Stimulated activated CD4-positive, alpha-beta T cell treated with anti-CD3 and anti-CD28 coated beads, Interleukin-12 subunit alpha, Interleukin-12 subunit beta, amount 100 ng/mL, for 4 hours (primary cell): Measurements from ENCODE around the gene SERF2.
"Not testable (repeated sequence)": the region's sequence is repeated elsewhere in the genome, so short reads cannot be mapped to it uniquely, and the experiment has no call there.

Experiments
- DNase-seq: peaks from one replicate; pipeline ENCODE4 v3.0.0-alpha.2; 2020

Gene SERF2

DNA sequence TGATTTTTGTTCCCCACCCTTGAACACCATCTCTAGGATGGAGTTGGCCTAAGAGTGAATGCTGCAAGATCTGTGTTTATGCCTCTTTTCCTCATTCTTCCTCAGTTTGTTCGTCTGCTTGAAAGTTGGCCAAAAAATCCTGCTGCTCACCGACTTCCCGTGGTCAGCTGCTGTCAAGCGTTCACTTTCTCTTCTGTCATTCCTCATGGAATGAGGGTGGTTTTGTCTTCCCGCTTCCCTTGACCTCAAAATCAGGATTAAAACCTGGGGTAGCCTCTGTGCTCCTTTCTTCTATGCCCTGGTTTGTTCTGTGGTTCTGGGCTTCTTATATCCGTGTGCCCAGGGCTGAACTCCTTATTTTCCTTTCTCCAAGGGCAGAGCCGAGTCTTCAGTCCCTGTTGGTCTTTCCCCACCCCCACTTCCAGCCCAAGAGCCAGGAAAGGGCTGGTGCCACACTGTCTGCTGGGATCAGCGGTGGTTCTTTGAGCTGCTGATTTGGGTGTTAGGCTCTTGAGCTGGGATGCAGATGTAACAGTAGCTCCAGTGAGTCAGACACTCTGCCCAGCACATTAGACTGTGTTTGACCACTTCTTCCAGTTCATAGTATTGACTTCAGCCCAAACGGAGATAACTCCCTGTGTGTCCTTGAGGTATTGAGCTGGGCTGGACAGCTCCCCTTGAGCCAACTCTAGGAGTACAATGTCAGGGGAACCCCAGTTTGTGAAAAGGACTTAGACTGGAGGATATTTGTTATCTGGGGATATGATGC is 2.3 kb downstream of the SERF2 start:
- no peak for DNase-seq

GRCh38 chr15:43795197-43795596 is 3.1 kb downstream of the SERF2 start:
- DNase-seq: no peak

GRCh38 chr15:43795997-43796396 is 3.9 kb downstream of the SERF2 start:
- DNase-seq: no peak

DNA sequence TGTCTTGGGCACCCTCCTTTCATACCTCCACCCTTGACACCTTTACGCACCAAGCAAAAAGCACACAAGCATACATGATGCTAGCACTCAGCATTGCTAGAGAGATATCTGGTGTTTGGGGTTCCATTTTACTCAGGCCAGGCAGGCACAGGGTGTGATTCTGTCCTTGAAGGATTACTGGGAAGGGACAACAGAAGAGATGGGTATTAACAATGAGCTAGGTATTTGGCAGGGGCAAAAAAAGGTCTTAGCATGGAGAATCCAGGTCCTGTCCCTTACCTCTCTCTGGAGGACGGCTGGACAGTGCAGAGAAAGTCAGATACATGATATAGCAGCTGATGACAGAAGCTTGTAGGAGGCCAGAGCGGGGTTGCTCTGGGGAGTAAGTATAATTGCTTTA is 4.4 kb downstream of the SERF2 start:
- no peak for DNase-seq

DNA sequence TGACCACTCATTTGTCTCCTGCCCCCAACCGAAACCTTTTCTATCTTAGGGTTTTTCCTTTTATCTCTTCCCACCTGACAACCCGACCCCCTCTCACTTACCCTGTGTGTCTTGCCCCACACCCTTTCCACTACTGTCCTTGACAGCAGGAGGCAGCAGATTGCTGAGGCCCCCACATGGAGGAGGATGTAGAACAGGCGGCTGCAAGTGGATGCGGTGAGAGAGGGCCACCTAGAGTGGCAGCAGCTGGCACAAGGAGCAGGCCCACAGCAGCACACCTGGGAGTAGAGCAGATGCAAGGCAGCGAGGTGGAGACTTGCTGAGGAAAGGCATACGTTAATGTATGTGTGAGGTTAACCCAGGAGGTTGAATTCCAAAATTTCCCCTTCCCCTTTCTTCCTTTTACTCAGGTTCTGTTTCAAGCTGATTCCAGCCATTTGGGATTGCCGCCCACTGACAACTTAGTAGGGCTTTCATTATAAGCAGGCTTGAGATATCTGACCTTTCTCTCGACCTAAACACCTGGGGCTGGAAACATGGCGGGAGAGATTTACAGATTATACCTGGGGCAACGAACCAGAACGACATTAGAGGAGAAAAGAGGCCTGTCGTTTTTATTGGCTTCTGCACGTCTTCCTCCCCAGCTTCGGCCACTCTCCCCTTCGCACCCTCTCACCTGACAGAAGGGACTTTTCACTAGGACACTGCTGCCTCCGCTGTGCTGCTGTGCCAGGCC is 7.3 kb downstream of the SERF2 start:
- DNase-seq: no peak

- no peak for DNase-seq
Measured at GRCh38 chr15:43799945-43800285, 7.8 kb downstream of the SERF2 start, which contains the start of gene SERINC4. Gene SERINC4, minus strand, starts transcription at chr15:43800220. Its CDS starts 234 bp downstream, at chr15:43799986.

DNA sequence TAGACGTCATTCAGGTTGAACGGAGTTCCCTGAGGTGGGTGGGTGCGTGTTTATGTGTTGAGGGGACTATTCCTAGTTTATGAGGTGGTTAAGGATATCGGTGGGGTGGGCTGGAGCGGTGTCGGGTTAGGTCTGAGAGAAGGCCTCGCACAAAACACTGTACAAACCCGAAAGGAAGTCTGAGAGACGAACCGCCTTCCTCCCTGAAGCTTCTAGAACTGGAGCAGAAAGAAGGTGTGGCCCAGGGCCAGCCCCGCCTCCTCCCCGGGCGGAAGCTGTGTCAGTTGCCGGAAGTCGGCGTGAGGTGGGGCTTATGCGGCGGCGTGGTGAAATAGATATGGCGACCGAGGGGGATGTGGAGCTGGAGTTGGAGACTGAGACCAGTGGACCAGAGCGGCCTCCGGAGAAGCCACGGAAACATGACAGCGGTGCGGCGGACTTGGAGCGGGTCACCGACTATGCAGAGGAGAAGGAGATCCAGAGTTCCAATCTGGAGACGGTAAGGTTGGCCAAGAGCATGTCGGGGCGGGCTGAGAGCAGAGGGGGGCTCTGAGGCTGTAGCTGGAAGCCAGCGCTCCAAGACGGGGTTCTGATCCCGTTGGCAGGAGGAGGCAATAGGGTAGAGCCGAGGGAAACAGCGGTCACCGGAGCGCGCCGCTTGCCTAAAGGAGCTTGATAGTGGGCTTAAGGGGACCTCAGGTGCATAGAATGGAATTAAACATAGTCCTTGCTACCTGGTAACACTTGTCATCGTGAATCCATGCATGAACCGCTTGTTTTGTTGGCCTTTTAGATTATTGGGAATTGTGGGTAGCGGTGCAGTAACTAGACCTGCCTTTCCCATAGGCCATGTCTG is 8.4 kb downstream of the SERF2 start, which contains the start of gene HYPK:
HYPK (plus strand) TSS at position 314 of the 856 bp plus-strand sequence; CDS start at position 338, 24 bp downstream.
- DNase-seq: peak; percentile 89

DNA sequence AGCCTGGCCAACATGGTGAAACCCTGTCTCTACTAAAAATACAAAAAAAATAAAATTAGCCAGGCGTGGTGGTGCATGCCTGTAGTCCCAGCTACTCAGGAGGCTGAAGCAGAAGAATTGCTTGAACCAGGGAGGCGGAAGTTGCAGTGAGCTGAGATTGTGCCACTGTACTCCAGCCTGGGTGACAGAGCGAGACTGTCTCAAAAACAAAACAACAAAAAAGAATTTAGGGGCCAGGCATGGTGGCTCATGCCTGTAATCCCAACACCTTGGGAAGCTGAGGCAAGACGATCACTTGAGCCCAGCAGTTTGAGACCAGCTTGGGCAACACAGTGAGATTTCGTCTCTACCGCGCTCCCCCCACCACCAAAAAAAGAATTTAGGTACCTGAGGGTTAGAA is 10.6 kb downstream of the SERF2 start:
- DNase-seq: not testable (repeated sequence)

DNA sequence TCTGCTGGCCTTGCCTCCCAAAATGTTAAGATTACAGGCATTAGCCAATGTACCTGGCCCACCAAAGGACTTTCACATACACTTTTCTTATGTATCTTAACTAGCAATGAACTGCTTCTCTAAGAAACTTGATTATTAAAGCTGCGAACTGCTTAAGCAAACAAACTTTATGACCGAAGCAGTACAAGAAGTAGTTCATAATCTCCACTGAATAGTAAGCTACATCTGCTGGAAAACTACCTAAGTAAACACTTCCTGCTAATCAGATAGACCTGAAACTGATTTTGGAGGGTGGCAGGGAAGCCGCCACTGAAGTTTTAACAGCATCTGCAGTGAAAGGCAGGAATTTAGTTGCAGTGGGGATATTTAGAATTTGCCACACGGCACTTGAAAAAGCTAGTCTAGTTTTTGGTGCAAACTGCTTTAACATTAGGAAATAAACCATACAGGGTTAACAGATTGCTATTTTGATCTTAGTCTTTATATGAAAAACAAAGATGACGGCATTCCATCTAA is 16.4 kb downstream of the SERF2 start:
- no peak for DNase-seq

- DNase-seq: no peak
Measured at GRCh38 chr15:43808960-43809678, 17.0 kb downstream of the SERF2 start.

DNA sequence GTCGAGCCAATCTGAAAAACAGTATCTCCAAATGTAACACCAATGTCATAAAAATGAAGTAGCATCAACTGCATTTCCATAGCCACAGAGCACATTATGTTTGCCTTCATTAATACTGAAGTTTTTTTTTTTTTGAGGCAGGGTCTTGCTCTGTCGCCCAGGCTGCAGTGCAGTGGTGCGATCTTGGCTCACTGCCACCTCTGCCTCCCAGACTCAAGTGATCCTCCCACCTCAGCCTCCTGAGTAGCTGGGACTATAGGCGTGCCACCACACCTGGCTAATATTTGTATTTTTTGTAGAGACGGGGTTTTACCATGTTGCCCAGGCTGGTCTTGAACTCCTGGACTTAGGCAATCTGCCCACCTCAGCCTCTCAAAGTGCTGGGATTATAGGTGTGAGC is 22.9 kb downstream of the SERF2 start:
- DNase-seq: not testable (repeated sequence)

DNA sequence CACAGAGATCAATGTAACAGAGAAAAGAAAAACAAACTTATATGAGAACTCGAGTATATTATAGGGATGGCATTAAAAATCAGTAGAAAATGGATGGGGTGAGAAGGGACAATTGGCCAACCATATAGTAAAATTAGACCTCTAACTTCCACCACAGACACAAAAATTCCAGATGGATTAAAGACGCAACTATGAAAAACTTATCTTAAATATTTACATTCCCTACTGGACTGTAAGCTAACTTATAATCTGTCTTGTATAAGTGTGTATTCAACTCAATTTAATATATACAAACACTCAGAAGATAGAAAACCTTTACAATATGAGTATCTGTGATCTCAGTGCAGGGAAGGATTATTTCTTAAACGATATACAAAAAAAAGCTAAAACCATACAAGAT is 29.4 kb downstream of the SERF2 start:
- DNase-seq: no peak

- peak; percentile 85 for DNase-seq
Measured at GRCh38 chr15:43824302-43825246, 32.5 kb downstream of the SERF2 start, which contains the start of gene MFAP1. Gene MFAP1, minus strand, starts transcription at chr15:43824690. Its CDS starts 121 bp downstream, at chr15:43824569.

DNA sequence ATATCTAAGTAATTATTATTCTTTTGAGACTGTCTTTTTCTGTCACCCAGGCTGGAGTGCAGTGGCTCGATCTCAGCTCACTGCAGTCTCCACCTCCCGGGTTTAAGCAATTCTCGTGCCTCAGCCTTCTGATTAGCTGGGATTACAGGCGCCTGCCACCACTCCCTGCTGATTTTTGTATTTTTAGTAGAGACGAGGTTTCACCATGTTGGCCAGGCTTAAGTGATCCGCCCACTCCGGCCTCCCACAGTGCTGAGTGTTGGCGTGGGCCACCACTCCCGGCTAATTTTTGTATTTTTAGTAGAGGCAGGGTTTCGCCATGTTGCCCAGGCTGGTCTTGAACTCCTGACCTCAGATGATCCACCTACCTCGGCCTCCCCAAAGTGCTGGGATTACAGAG is 33.2 kb downstream of the SERF2 start:
- not testable (repeated sequence) for DNase-seq

- DNase-seq: no peak
Measured at GRCh38 chr15:43826029-43826507, 33.9 kb downstream of the SERF2 start.

DNA sequence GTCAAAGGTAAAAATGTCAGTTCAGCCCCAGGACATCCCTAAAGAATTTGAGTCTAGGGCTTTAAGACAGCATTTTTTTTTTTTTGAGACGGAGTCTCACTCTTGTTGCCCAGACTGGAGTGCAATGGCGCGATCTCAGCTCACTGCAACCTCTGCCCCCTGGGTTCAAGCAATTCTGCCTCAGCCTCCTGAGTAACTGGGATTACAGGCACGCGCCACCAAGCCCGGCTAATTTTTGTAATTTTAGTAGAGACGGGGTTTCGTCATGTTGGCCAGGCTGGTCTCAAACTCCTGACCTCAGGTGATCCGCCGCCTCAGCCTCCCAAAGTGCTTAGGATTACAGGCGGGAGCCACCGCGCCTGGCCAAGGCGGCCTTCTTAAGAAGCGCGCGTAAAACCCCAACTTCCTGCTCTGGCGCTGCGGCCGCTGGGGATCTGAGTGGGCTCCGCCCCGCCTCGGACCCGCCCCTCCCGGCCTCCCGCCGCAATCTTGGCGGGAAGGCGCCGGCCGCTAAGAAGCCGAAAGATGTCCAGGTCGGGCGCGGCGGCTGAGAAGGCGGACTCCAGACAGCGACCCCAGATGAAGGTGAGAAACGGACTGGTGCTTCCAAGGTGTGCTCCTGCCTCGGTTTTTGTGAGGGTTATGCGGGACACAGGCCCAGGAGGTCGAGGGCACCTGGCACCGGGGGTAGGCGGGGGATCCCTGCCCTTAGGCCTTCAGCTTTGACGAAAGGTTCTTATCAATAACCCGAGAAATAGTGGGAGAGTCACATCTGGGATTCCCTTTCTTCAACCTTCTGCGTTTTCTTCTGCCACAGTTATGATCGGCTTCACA is 34.6 kb downstream of the SERF2 start, which contains the start of gene WDR76:
WDR76 (plus strand) TSS at position 495 of the 834 bp plus-strand sequence; CDS start at position 526, 31 bp downstream.
- peak; percentile 68 for DNase-seq

DNA sequence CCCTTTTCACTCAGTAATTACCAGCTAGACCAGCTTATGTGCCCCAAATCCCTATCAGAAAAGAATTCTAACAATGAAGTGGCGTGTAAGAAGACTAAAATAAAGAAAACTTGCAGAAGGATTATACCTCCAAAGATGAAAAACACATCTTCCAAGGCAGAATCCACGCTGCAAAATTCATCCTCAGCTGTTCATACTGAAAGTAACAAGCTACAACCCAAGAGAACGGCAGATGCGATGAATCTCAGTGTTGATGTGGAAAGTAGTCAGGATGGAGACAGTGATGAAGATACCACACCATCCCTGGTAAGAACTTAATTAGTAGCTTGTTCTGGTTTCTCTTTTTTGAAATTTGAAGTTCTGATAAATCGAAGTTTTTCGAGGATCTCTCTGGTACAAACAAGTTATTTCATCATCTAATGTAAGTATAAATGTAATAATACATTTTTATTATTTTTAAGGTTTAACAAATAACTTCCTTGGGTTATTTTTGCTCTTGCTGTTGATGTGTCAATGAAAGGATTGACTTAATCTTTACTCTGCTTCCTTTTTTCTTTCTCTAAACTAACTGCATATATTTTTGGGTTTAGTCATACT is 36.0 kb downstream of the SERF2 start:
- no peak for DNase-seq

- DNase-seq: not testable (repeated sequence)
Measured at GRCh38 chr15:43829951-43830540, 37.9 kb downstream of the SERF2 start.
